HG02588 (cell line): Measurements from ENCODE around the gene SPAM1.
"Not testable (repeated sequence)": the region's sequence is repeated elsewhere in the genome, so short reads cannot be mapped to it uniquely, and the experiment has no call there.

ENCODE experiments used
- ATAC-seq: cut with Tn5 transposase; IDR thresholded peaks from one replicate; pipeline ENCODE4 v1.9.1; 2021; ENCODE audit warnings: mild to moderate bottlenecking, moderate library complexity; ENCODE audit not compliant: unreplicated experiment

The SPAM1 gene

GRCh38 chr7:123924941-123925340, at the start of gene SPAM1:
SPAM1 (plus strand) TSS chr7:123925241; CDS start chr7:123953571, 28,330 bp downstream.
- ATAC-seq = no peak

GRCh38 chr7:123876557-123877256, 48.3 kb upstream of the SPAM1 start:
- ATAC-seq = no peak

- no peak for ATAC-seq
Observed at GRCh38 chr7:123879628-123880027, 45.4 kb upstream of the SPAM1 start.

GRCh38 chr7:123881300-123881699, 43.7 kb upstream of the SPAM1 start:
- no peak for ATAC-seq

GRCh38 chr7:123883154-123883553, 41.9 kb upstream of the SPAM1 start:
- ATAC-seq = no peak

- ATAC-seq = no peak
Observed at GRCh38 chr7:123888192-123888591, 36.8 kb upstream of the SPAM1 start.

GRCh38 chr7:123894753-123895152, 30.3 kb upstream of the SPAM1 start:
- not testable (repeated sequence) for ATAC-seq

- no peak for ATAC-seq
Observed at GRCh38 chr7:123901101-123901500, 23.9 kb upstream of the SPAM1 start.

- ATAC-seq = no peak
Observed at GRCh38 chr7:123905714-123906113, 19.3 kb upstream of the SPAM1 start.

GRCh38 chr7:123916240-123916724, 8.8 kb upstream of the SPAM1 start:
- no peak for ATAC-seq

- ATAC-seq = no peak
Observed at GRCh38 chr7:123917878-123918277, 7.2 kb upstream of the SPAM1 start.

- ATAC-seq = no peak
Observed at GRCh38 chr7:123918309-123918708, 6.7 kb upstream of the SPAM1 start.

GRCh38 chr7:123923599-123923998, 1.4 kb upstream of the SPAM1 start:
- no peak for ATAC-seq

- no peak for ATAC-seq
Observed at GRCh38 chr7:123929107-123929506, 4.1 kb downstream of the SPAM1 start.

GRCh38 chr7:123929655-123930054, 4.6 kb downstream of the SPAM1 start:
- no peak for ATAC-seq

GRCh38 chr7:123935436-123936381, 10.7 kb downstream of the SPAM1 start:
- ATAC-seq = no peak

GRCh38 chr7:123936388-123936787, 11.3 kb downstream of the SPAM1 start:
- ATAC-seq = no peak

- ATAC-seq = no peak
Observed at GRCh38 chr7:123939784-123940183, 14.7 kb downstream of the SPAM1 start.

- ATAC-seq = no peak
Observed at GRCh38 chr7:123941391-123942180, 16.5 kb downstream of the SPAM1 start.

- ATAC-seq = no peak
Observed at GRCh38 chr7:123944395-123944794, 19.4 kb downstream of the SPAM1 start.

- ATAC-seq = no peak
Observed at GRCh38 chr7:123945938-123946337, 20.9 kb downstream of the SPAM1 start.
